DOHH2 (cell line): ENCODE data around the gene HMG20A.

Experiments used
- CTCF ChIP-seq: fragments of 200-600 bp; sonication (generic); IDR thresholded peaks from one replicate; pipeline ENCODE4 v1.5.1; 2014; ENCODE audit warnings: antibody characterized with exemption, mild to moderate bottlenecking, low read depth, low read length; ENCODE audit not compliant: poor library complexity, severe bottlenecking
- EZH2phosphoT487 ChIP-seq: fragments of 200-600 bp; sonication (generic); IDR thresholded peaks from 2 replicates; pipeline ENCODE4 v1.6.1; 2017; ENCODE audit warnings: borderline replicate concordance, mild to moderate bottlenecking, antibody characterized with exemption, low read length, moderate library complexity, mixed read lengths

GRCh38 chr15:77384086-77384485 lies 36.6 kb upstream of the HMG20A start:
- no peak for TF ChIP-seq CTCF
- TF ChIP-seq EZH2phosphoT487, result no peak
